HepG2 (cell line): ENCODE measurements around the gene PTPRO.

Source experiments
- BRF2 ChIP-seq: sonication (generic); formaldehyde crosslinking; IDR thresholded peaks from 2 replicates; pipeline ENCODE4 v1.8.1; 2022; ENCODE audit warnings: mild to moderate bottlenecking, missing genetic modification reagents
- RAD51 ChIP-seq: fragments of 450-650 bp; IDR thresholded peaks from 2 replicates; pipeline ENCODE4 v1.6.1; 2016; ENCODE audit warnings: borderline replicate concordance
- ZNF644 ChIP-seq: IDR thresholded peaks from 2 replicates; pipeline ENCODE4 v1.6.1; 2016; ENCODE audit warnings: low read depth
- ZNF687 ChIP-seq: sonication (generic); formaldehyde crosslinking; IDR thresholded peaks from 2 replicates; pipeline ENCODE4 v1.5.1; 2020; ENCODE audit warnings: mild to moderate bottlenecking, missing genetic modification reagents, moderate library complexity
- TF ChIP-seq, protein P1 (sequence below): sonication (generic); formaldehyde crosslinking; IDR thresholded peaks from 2 replicates; pipeline ENCODE4 v1.4.0; 2020; ENCODE audit warnings: missing genetic modification reagents, mild to moderate bottlenecking, borderline replicate concordance
- TF ChIP-seq, protein P2 (sequence below): sonication (generic); formaldehyde crosslinking; IDR thresholded peaks from 2 replicates; pipeline ENCODE4 v1.5.0; 2020; ENCODE audit warnings: mild to moderate bottlenecking, missing genetic modification reagents, moderate library complexity

GRCh38 chr12:15458008-15458407 lies 135.7 kb downstream of the PTPRO start:
- TF ChIP-seq RAD51 (no peak), BRF2 (CRISPR knock-in tag) (no peak), ZNF687 (no peak), ZNF644 (CRISPR knock-in tag) (no peak)
- TF ChIP-seq, protein P1, sequence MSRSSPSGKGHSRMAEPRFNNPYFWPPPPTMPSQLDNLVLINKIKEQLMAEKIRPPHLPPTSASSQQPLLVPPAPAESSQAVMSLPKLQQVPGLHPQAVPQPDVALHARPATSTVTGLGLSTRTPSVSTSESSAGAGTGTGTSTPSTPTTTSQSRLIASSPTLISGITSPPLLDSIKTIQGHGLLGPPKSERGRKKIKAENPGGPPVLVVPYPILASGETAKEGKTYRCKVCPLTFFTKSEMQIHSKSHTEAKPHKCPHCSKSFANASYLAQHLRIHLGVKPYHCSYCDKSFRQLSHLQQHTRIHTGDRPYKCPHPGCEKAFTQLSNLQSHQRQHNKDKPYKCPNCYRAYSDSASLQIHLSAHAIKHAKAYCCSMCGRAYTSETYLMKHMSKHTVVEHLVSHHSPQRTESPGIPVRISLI (CRISPR knock-in tag), result no peak
- TF ChIP-seq, protein P2, sequence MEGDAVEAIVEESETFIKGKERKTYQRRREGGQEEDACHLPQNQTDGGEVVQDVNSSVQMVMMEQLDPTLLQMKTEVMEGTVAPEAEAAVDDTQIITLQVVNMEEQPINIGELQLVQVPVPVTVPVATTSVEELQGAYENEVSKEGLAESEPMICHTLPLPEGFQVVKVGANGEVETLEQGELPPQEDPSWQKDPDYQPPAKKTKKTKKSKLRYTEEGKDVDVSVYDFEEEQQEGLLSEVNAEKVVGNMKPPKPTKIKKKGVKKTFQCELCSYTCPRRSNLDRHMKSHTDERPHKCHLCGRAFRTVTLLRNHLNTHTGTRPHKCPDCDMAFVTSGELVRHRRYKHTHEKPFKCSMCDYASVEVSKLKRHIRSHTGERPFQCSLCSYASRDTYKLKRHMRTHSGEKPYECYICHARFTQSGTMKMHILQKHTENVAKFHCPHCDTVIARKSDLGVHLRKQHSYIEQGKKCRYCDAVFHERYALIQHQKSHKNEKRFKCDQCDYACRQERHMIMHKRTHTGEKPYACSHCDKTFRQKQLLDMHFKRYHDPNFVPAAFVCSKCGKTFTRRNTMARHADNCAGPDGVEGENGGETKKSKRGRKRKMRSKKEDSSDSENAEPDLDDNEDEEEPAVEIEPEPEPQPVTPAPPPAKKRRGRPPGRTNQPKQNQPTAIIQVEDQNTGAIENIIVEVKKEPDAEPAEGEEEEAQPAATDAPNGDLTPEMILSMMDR (CRISPR knock-in tag), result no peak
